ENCODE results near the gene PDGFRB.

- TF ChIP-seq, protein P1, sequence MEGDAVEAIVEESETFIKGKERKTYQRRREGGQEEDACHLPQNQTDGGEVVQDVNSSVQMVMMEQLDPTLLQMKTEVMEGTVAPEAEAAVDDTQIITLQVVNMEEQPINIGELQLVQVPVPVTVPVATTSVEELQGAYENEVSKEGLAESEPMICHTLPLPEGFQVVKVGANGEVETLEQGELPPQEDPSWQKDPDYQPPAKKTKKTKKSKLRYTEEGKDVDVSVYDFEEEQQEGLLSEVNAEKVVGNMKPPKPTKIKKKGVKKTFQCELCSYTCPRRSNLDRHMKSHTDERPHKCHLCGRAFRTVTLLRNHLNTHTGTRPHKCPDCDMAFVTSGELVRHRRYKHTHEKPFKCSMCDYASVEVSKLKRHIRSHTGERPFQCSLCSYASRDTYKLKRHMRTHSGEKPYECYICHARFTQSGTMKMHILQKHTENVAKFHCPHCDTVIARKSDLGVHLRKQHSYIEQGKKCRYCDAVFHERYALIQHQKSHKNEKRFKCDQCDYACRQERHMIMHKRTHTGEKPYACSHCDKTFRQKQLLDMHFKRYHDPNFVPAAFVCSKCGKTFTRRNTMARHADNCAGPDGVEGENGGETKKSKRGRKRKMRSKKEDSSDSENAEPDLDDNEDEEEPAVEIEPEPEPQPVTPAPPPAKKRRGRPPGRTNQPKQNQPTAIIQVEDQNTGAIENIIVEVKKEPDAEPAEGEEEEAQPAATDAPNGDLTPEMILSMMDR (IDR thresholded peaks at IDR 0.05) = no peak
- TF ChIP-seq POLR2A (IDR thresholded peaks at IDR 0.05) (no peak), EP300 (IDR thresholded peaks at IDR 0.05) (no peak)
Observed at GRCh38 chr5:150196986-150197385, 41.3 kb upstream of the PDGFRB start.
